ENCODE data around the gene CDON. TPM values are rescaled to one million over a fixed set of nuclear protein-coding genes. Genes with fewer than 3 reads are reported as not detected.
"Not testable (repeated sequence)": the region's sequence is repeated elsewhere in the genome, so short reads cannot be mapped to it uniquely, and the experiment has no call there.

The CDON gene
- total RNA-seq, 1 experiment from 2014 or later, result 0.91 TPM

- Mint-ChIP-seq H3K4me3 (ENCODE audit: unreplicated experiment) (no peak overlapping the region), H3K27me3 (ENCODE audit: insufficient read depth, unreplicated experiment) (no peaks in the 10 kb centered on the region), H3K4me1 (ENCODE audit: insufficient read depth, unreplicated experiment) (peaks cover 7% of the 10 kb centered on the region), H3K9me3 (ENCODE audit: unreplicated experiment) (no peaks in the 10 kb centered on the region), H3K27ac (ENCODE audit: low read depth, unreplicated experiment) (no peak overlapping the region), H3K36me3 (ENCODE audit: insufficient read depth, unreplicated experiment) (no peaks in the 10 kb centered on the region)
- BruUV-seq (replicated peaks), result no TSS peak
- TF ChIP-seq CTCF (IDR thresholded peaks at IDR 0.05; ENCODE audit: unreplicated experiment), result no peak
- ChIA-PET POLR2A (interaction anchor here (0.7 kb wide), 1 partner anchor 56 kb away, joined by 3 read pairs; no protein-coding TSS in a partner anchor), CTCF (no interaction called here)
- intact Hi-C loops (cut with micrococcal nuclease), result no loop called here
- no peak for DNase-seq (ENCODE audit: unreplicated experiment)
These were observed 28.4 kb downstream of the CDON start for GRCh38 chr11:126034039-126034932.

- CTCF ChIA-PET, result no interaction called here
- no TSS peak for BruUV-seq (replicated peaks)
- Mint-ChIP-seq H3K9me3 (ENCODE audit: unreplicated experiment) (no peaks in the 10 kb centered on the region), H3K4me1 (ENCODE audit: insufficient read depth, unreplicated experiment) (no peaks in the 10 kb centered on the region), H3K27ac (ENCODE audit: low read depth, unreplicated experiment) (no peak overlapping the region), H3K27me3 (ENCODE audit: insufficient read depth, unreplicated experiment) (no peaks in the 10 kb centered on the region), H3K36me3 (ENCODE audit: insufficient read depth, unreplicated experiment) (no peaks in the 10 kb centered on the region), H3K4me3 (ENCODE audit: unreplicated experiment) (no peak overlapping the region)
- no peak for TF ChIP-seq CTCF (IDR thresholded peaks at IDR 0.05; ENCODE audit: unreplicated experiment)
- intact Hi-C loops (cut with micrococcal nuclease), result no loop called here
- DNase-seq (ENCODE audit: unreplicated experiment), result no peak
- POLR2A ChIA-PET, result no interaction called here
These were observed 30.3 kb downstream of the CDON start for GRCh38 chr11:126032375-126032774.

- H3K27ac Mint-ChIP-seq (ENCODE audit: low read depth, unreplicated experiment), result no peak overlapping the region
- H3K36me3 Mint-ChIP-seq (ENCODE audit: insufficient read depth, unreplicated experiment), result no peaks in the 10 kb centered on the region
- no peak for TF ChIP-seq CTCF (IDR thresholded peaks at IDR 0.05; ENCODE audit: unreplicated experiment)
- no peaks in the 10 kb centered on the region for H3K4me1 Mint-ChIP-seq (ENCODE audit: insufficient read depth, unreplicated experiment)
- BruUV-seq (replicated peaks), result no TSS peak
- no peak overlapping the region for H3K4me3 Mint-ChIP-seq (ENCODE audit: unreplicated experiment)
- no peaks in the 10 kb centered on the region for H3K27me3 Mint-ChIP-seq (ENCODE audit: insufficient read depth, unreplicated experiment)
- intact Hi-C loops (cut with micrococcal nuclease), result no loop called here
- no peaks in the 10 kb centered on the region for H3K9me3 Mint-ChIP-seq (ENCODE audit: unreplicated experiment)
- no peak for DNase-seq (ENCODE audit: unreplicated experiment)
- POLR2A ChIA-PET, result interaction anchor here (0.8 kb wide), 1 partner anchor 19 kb away, joined by 3 read pairs; no protein-coding TSS in a partner anchor
- CTCF ChIA-PET, result interaction anchor here (1.0 to 1.8 kb wide), 2 partner anchors 87 to 107 kb away, joined by 5 read pairs; no protein-coding TSS in a partner anchor
These were observed 32.9 kb downstream of the CDON start for GRCh38 chr11:126029805-126030204.

DNA sequence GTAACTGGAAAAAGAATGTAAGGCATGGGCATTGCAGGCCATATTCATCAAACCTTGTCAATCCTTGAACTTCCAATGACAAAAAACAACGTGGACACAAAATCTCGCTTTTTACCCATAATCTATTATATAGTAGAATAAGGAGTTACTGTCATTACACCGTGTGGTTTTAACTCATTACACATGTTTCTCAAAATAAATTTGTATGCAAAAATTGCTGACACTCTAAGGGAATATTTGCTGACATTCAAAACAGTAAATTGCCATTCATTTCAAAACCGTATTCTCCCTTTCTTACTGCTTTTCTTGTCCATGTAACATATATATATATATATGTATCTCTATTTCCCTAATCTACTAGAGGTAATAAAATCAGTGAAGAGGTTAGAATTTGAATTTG, 33.4 kb downstream of the CDON start:
- no peaks in the 10 kb centered on the region for H3K4me1 Mint-ChIP-seq (ENCODE audit: insufficient read depth, unreplicated experiment)
- H3K9me3 Mint-ChIP-seq (ENCODE audit: unreplicated experiment), result no peaks in the 10 kb centered on the region
- H3K27me3 Mint-ChIP-seq (ENCODE audit: insufficient read depth, unreplicated experiment), result no peaks in the 10 kb centered on the region
- intact Hi-C loops (cut with micrococcal nuclease), result no loop called here
- no peak for DNase-seq (ENCODE audit: unreplicated experiment)
- no peaks in the 10 kb centered on the region for H3K36me3 Mint-ChIP-seq (ENCODE audit: insufficient read depth, unreplicated experiment)
- TF ChIP-seq CTCF (IDR thresholded peaks at IDR 0.05; ENCODE audit: unreplicated experiment), result no peak
- BruUV-seq (replicated peaks), result no TSS peak
- POLR2A ChIA-PET, result interaction anchor here (0.8 kb wide), 1 partner anchor 20 kb away, joined by 3 read pairs; no protein-coding TSS in a partner anchor
- H3K27ac Mint-ChIP-seq (ENCODE audit: low read depth, unreplicated experiment), result no peak overlapping the region
- CTCF ChIA-PET, result interaction anchor here (1.0 kb wide), 1 partner anchor 106 kb away, joined by 5 read pairs; no protein-coding TSS in a partner anchor
- H3K4me3 Mint-ChIP-seq (ENCODE audit: unreplicated experiment), result no peak overlapping the region

- intact Hi-C loops (cut with micrococcal nuclease); DNase-seq (ENCODE audit: unreplicated experiment); BruUV-seq (replicated peaks); H3K36me3 Mint-ChIP-seq (ENCODE audit: insufficient read depth, unreplicated experiment); H3K4me3 Mint-ChIP-seq (ENCODE audit: unreplicated experiment); H3K27me3 Mint-ChIP-seq (ENCODE audit: insufficient read depth, unreplicated experiment); H3K4me1 Mint-ChIP-seq (ENCODE audit: insufficient read depth, unreplicated experiment); H3K27ac Mint-ChIP-seq (ENCODE audit: low read depth, unreplicated experiment); H3K9me3 Mint-ChIP-seq (ENCODE audit: unreplicated experiment); CTCF ChIA-PET; POLR2A ChIA-PET: not testable (repeated sequence)
These were observed 34.1 kb downstream of the CDON start for GRCh38 chr11:126028534-126028933.

All from MCF 10A (cell line).